HepG2 (cell line): ENCODE results near the gene CDK14.
"Not testable (repeated sequence)": the region's sequence is repeated elsewhere in the genome, so short reads cannot be mapped to it uniquely, and the experiment has no call there.

Experiments used
- ARNT ChIP-seq: fragments of 450-650 bp; IDR thresholded peaks from 2 replicates; pipeline ENCODE4 v1.6.1; 2017
- CBX5 ChIP-seq: sonication (generic); formaldehyde crosslinking; IDR thresholded peaks from 2 replicates; pipeline ENCODE4 v1.4.0; 2020; ENCODE audit warnings: missing genetic modification reagents, borderline replicate concordance
- ETV6 ChIP-seq: sonication (generic); formaldehyde crosslinking; conservative IDR thresholded peaks from 2 replicates; pipeline ENCODE4 v1.4.0; 2020; ENCODE audit warnings: missing genetic modification reagents
- FOXM1 ChIP-seq: sonication (generic); formaldehyde crosslinking; IDR thresholded peaks from 2 replicates; pipeline ENCODE4 v1.5.0; 2020; ENCODE audit warnings: missing genetic modification reagents
- GABPA ChIP-seq, 2 experiments: IDR thresholded peaks; 2 replicates each; pipeline ENCODE4 v1.6.1; 2011 to 2016; ENCODE audit warnings: low read depth in 2 of 2, low read length in 1 of 2, missing biosample characterization in 1 of 2, missing genetic modification characterization in 1 of 2
- IRX3 ChIP-seq: sonication (generic); formaldehyde crosslinking; IDR thresholded peaks from 2 replicates; pipeline ENCODE4 v1.8.1; 2023; ENCODE audit warnings: mild to moderate bottlenecking, low read depth, missing genetic modification reagents, borderline replicate concordance
- MEF2D ChIP-seq: sonication (generic); formaldehyde crosslinking; IDR thresholded peaks from 2 replicates; pipeline ENCODE4 v1.5.1; 2020; ENCODE audit warnings: mild to moderate bottlenecking, missing genetic modification reagents
- NKX3-1 ChIP-seq: sonication (generic); formaldehyde crosslinking; IDR thresholded peaks from 2 replicates; pipeline ENCODE4 v1.5.0; 2020; ENCODE audit warnings: missing genetic modification reagents
- PHF8 ChIP-seq: sonication (generic); formaldehyde crosslinking; IDR thresholded peaks from 2 replicates; pipeline ENCODE4 v1.5.0; 2020; ENCODE audit warnings: missing genetic modification reagents
- ZNF20 ChIP-seq: sonication (generic); formaldehyde crosslinking; IDR thresholded peaks from 2 replicates; pipeline ENCODE4 v1.4.0; 2020; ENCODE audit warnings: mild to moderate bottlenecking, moderate library complexity, missing genetic modification reagents
- TF ChIP-seq, protein P1 (sequence below): sonication (generic); formaldehyde crosslinking; IDR thresholded peaks from 2 replicates; pipeline ENCODE4 v1.4.0; 2020; ENCODE audit warnings: missing genetic modification reagents
- TF ChIP-seq, protein P2 (sequence below): sonication (generic); formaldehyde crosslinking; IDR thresholded peaks from 2 replicates; pipeline ENCODE4 v1.5.0; 2020; ENCODE audit warnings: mild to moderate bottlenecking, missing genetic modification reagents, moderate library complexity
- TF ChIP-seq, protein P3 (sequence below), 2 experiments: IDR thresholded peaks; 2 replicates each; pipeline ENCODE4 v1.6.1; 2011 to 2012; ENCODE audit warnings: low read length in 2 of 2, borderline replicate concordance in 1 of 2, low read depth in 1 of 2, mild to moderate bottlenecking in 1 of 2, moderate library complexity in 1 of 2
- TF ChIP-seq, protein P4 (sequence below): IDR thresholded peaks from 2 replicates; pipeline ENCODE4 v1.6.1; 2016

DNA sequence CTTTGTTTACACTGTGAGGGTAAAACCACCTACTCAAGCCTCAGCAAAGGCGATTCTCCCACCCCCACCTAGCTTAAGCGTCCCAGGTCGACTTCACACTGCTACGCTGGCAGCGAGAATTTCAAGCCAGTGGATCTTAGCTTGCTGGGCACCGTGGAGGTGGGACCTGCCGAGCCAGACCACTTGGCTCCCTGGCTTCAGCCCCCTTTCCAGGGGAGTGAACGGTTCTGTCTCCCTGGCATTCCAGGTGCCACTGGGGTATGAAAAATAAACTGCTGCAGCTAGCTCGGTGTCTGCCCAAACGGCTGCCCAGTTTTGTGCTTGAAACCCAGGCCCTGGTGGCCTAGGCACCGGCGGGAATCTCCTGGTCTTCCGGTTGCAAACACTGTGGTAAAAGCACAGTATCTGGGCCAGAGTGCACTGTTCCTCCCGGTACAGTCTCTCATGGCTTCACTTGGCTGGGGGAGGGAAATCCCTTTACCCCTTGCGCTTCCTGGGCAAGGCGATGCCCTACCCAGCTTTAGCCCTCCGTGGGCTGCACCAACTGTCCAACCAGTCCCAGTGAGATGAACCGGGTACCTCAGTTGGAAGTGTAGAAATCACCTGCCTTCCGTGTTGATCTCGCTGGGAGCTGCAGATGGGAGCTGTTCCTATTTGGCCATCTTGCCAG, 139.6 kb downstream of the CDK14 start:
- TF ChIP-seq, protein P1, sequence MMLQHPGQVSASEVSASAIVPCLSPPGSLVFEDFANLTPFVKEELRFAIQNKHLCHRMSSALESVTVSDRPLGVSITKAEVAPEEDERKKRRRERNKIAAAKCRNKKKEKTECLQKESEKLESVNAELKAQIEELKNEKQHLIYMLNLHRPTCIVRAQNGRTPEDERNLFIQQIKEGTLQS (CRISPR knock-in tag): not testable (repeated sequence)
- TF ChIP-seq, protein P2, sequence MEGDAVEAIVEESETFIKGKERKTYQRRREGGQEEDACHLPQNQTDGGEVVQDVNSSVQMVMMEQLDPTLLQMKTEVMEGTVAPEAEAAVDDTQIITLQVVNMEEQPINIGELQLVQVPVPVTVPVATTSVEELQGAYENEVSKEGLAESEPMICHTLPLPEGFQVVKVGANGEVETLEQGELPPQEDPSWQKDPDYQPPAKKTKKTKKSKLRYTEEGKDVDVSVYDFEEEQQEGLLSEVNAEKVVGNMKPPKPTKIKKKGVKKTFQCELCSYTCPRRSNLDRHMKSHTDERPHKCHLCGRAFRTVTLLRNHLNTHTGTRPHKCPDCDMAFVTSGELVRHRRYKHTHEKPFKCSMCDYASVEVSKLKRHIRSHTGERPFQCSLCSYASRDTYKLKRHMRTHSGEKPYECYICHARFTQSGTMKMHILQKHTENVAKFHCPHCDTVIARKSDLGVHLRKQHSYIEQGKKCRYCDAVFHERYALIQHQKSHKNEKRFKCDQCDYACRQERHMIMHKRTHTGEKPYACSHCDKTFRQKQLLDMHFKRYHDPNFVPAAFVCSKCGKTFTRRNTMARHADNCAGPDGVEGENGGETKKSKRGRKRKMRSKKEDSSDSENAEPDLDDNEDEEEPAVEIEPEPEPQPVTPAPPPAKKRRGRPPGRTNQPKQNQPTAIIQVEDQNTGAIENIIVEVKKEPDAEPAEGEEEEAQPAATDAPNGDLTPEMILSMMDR (CRISPR knock-in tag): not testable (repeated sequence)
- TF ChIP-seq ARNT; GABPA (IDR thresholded peaks at IDR 0.05; ENCODE audit: low read depth, low read length); GABPA (CRISPR knock-in tag; IDR thresholded peaks at IDR 0.05; ENCODE audit: low read depth); CBX5; MEF2D (CRISPR knock-in tag); ZNF20 (CRISPR knock-in tag); IRX3 (CRISPR knock-in tag); ETV6 (CRISPR knock-in tag); NKX3-1 (CRISPR knock-in tag); PHF8 (CRISPR knock-in tag); FOXM1 (CRISPR knock-in tag): not testable (repeated sequence)
- TF ChIP-seq, protein P3, sequence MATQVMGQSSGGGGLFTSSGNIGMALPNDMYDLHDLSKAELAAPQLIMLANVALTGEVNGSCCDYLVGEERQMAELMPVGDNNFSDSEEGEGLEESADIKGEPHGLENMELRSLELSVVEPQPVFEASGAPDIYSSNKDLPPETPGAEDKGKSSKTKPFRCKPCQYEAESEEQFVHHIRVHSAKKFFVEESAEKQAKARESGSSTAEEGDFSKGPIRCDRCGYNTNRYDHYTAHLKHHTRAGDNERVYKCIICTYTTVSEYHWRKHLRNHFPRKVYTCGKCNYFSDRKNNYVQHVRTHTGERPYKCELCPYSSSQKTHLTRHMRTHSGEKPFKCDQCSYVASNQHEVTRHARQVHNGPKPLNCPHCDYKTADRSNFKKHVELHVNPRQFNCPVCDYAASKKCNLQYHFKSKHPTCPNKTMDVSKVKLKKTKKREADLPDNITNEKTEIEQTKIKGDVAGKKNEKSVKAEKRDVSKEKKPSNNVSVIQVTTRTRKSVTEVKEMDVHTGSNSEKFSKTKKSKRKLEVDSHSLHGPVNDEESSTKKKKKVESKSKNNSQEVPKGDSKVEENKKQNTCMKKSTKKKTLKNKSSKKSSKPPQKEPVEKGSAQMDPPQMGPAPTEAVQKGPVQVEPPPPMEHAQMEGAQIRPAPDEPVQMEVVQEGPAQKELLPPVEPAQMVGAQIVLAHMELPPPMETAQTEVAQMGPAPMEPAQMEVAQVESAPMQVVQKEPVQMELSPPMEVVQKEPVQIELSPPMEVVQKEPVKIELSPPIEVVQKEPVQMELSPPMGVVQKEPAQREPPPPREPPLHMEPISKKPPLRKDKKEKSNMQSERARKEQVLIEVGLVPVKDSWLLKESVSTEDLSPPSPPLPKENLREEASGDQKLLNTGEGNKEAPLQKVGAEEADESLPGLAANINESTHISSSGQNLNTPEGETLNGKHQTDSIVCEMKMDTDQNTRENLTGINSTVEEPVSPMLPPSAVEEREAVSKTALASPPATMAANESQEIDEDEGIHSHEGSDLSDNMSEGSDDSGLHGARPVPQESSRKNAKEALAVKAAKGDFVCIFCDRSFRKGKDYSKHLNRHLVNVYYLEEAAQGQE (IDR thresholded peaks at IDR 0.05; ENCODE audit: borderline replicate concordance in 1 of 2, low read depth in 1 of 2, low read length in 2 of 2): not testable (repeated sequence)
- TF ChIP-seq, protein P4, sequence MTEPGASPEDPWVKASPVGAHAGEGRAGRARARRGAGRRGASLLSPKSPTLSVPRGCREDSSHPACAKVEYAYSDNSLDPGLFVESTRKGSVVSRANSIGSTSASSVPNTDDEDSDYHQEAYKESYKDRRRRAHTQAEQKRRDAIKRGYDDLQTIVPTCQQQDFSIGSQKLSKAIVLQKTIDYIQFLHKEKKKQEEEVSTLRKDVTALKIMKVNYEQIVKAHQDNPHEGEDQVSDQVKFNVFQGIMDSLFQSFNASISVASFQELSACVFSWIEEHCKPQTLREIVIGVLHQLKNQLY: not testable (repeated sequence)
